HEK293 (cell line): ENCODE measurements around the gene MECP2.

Source experiments
- CTCF ChIP-seq: fragments of 450-650 bp; formaldehyde crosslinking; IDR thresholded peaks from 2 replicates; pipeline ENCODE4 v1.5.1; 2016; ENCODE audit warnings: missing biosample characterization, missing genetic modification characterization
- TF ChIP-seq, protein P1 (sequence below): fragments of 450-650 bp; IDR thresholded peaks from 2 replicates; pipeline ENCODE4 v1.5.1; 2018; ENCODE audit warnings: missing biosample characterization, mild to moderate bottlenecking, missing genetic modification characterization

DNA sequence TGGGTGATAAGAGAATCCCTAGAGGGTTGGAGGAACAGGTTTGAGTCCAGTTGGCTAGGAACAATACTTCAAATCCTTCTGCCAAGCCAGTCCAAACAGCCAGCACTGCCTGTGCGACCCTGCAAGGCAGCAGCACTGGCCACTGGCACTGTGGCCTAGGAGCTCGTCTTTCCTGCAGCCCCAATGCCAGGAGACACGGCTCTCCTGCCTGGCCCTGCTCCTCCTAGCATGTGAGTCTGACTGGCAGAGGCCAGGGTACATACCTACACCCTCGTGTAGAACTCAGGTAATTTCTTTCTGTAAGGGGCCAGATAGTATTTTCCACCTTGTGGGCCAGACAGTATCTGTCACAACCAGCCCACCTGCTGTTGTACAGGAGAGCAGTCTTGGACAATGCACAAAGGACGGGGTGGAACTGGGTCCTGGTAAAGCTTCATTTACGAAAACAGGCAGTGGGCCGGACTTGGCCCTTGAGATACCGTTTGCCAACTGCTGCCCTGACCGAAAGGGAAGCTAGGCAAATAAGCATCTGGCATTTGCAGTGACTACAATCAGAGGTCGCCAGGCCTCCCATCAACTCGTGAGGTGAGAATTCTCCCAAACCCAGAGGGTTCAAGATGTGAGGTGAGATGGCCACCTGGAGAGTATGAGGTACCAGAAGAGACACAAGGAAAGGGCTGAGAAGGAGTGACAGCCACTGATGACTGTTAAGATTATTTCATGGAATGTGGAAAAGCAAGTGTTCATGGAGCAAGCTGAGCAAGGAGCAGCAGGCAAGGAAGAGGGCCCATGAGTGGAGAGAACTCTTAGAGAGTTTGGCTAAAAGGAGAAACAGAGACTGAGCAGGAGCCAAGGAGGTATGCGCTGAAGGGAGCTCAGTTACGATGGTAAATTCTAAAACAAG, 48.1 kb downstream of the MECP2 start:
- no peak for TF ChIP-seq CTCF (tag by site-specific recombination)
- TF ChIP-seq, protein P1, sequence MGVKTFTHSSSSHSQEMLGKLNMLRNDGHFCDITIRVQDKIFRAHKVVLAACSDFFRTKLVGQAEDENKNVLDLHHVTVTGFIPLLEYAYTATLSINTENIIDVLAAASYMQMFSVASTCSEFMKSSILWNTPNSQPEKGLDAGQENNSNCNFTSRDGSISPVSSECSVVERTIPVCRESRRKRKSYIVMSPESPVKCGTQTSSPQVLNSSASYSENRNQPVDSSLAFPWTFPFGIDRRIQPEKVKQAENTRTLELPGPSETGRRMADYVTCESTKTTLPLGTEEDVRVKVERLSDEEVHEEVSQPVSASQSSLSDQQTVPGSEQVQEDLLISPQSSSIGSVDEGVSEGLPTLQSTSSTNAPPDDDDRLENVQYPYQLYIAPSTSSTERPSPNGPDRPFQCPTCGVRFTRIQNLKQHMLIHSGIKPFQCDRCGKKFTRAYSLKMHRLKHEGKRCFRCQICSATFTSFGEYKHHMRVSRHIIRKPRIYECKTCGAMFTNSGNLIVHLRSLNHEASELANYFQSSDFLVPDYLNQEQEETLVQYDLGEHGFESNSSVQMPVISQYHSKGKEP (tag by site-specific recombination), result no peak
